ENCODE results near the gene RXRA. TPM values are rescaled to one million over a fixed set of nuclear protein-coding genes. Genes with fewer than 3 reads are reported as not detected.

The RXRA gene
- total RNA-seq, 4 donors from 2014 or later: 53.5 to 61.5 (median 56.5) TPM

- Histone ChIP-seq H3K27ac (peak overlapping the region in 1 of 4 donors; percentile 4), H3K9me3 (peaks cover 0 to 8% (median 0%) of the 10 kb centered on the region in 4 donors)
- WGBS, 2 donors: 95 to 96% methylated on average over 2 of the region's 2 CpGs
Measured at GRCh38 chr9:134399435-134400056, 73.3 kb downstream of the RXRA start.

GRCh38 chr9:134400283-134400682 is 74.0 kb downstream of the RXRA start:
- peak overlapping the region in 1 of 4 donors; percentile 28 for H3K27ac ChIP-seq
- no peak overlapping the region for H3K4me3 ChIP-seq
- peaks cover 0 to 8% (median 0%) of the 10 kb centered on the region in 4 donors for H3K9me3 ChIP-seq
- no peak for DNase-seq (ENCODE audit: low spot score in 2 of 2)
- H3K4me1 ChIP-seq: peaks cover 4 to 92% (median 57%) of the 10 kb centered on the region in 4 donors
- H3K36me3 ChIP-seq: peaks cover 0 to 15% (median 0%) of the 10 kb centered on the region in 3 donors
- WGBS, 2 donors: 83 to 93% methylated on average over 6 to 10 of the region's 10 CpGs
- no peaks in the 10 kb centered on the region for H3K27me3 ChIP-seq
- TF ChIP-seq POLR2A (IDR thresholded peaks at IDR 0.05): no peak

More at GRCh38 chr9:134399435-134400056, 73.3 kb downstream of the RXRA start:
- H3K4me1 ChIP-seq: peaks cover 4 to 92% (median 57%) of the 10 kb centered on the region in 4 donors
- H3K4me3 ChIP-seq: no peak overlapping the region
- H3K27me3 ChIP-seq: no peaks in the 10 kb centered on the region
- TF ChIP-seq POLR2A (IDR thresholded peaks at IDR 0.05) (no peak), EP300 (IDR thresholded peaks at IDR 0.05) (no peak), CTCF (IDR thresholded peaks at IDR 0.05) (peak; percentile 7 to 35 (median 16))
- DNase-seq (ENCODE audit: low spot score in 2 of 2): no peak
- H3K36me3 ChIP-seq: peaks cover 0 to 15% (median 0%) of the 10 kb centered on the region in 3 donors

GRCh38 chr9:134401391-134401790 is 75.1 kb downstream of the RXRA start:
- H3K9me3 ChIP-seq: peaks cover 0 to 8% (median 0%) of the 10 kb centered on the region in 4 donors
- H3K36me3 ChIP-seq: peaks cover 0 to 15% (median 0%) of the 10 kb centered on the region in 3 donors
- no peak for TF ChIP-seq CTCF (IDR thresholded peaks at IDR 0.05)
- TF ChIP-seq EP300 (IDR thresholded peaks at IDR 0.05): no peak
- TF ChIP-seq POLR2A (IDR thresholded peaks at IDR 0.05): no peak
- no peak overlapping the region for H3K27ac ChIP-seq
- H3K27me3 ChIP-seq: no peaks in the 10 kb centered on the region
- DNase-seq (ENCODE audit: low spot score in 2 of 2): no peak
- no peak overlapping the region for H3K4me3 ChIP-seq
- peaks cover 4 to 92% (median 57%) of the 10 kb centered on the region in 4 donors for H3K4me1 ChIP-seq
- WGBS, 2 donors: 84 to 95% methylated on average over 15 to 16 of the region's 19 CpGs

- H3K9me3 ChIP-seq: peaks cover 0 to 8% (median 0%) of the 10 kb centered on the region in 4 donors
- DNase-seq (ENCODE audit: low spot score in 2 of 2): no peak
- WGBS, 2 donors: 84 to 94% methylated on average over 3 to 6 of the region's 12 CpGs
- H3K36me3 ChIP-seq: peaks cover 0 to 15% (median 0%) of the 10 kb centered on the region in 3 donors
- TF ChIP-seq EP300 (IDR thresholded peaks at IDR 0.05) (no peak), CTCF (IDR thresholded peaks at IDR 0.05) (no peak), POLR2A (IDR thresholded peaks at IDR 0.05) (no peak)
- H3K27ac ChIP-seq: peak overlapping the region in 2 of 4 donors; percentile 71 to 84
- H3K4me3 ChIP-seq: no peak overlapping the region
- H3K4me1 ChIP-seq: peaks cover 9 to 92% (median 57%) of the 10 kb centered on the region in 4 donors
- no peaks in the 10 kb centered on the region for H3K27me3 ChIP-seq
Measured at GRCh38 chr9:134402182-134402581, 75.9 kb downstream of the RXRA start.

GRCh38 chr9:134403292-134403681 is 77.0 kb downstream of the RXRA start:
- Histone ChIP-seq H3K4me3 (no peak overlapping the region), H3K9me3 (peaks cover 0 to 8% (median 0%) of the 10 kb centered on the region in 4 donors), H3K27me3 (no peaks in the 10 kb centered on the region), H3K4me1 (peaks cover 9 to 93% (median 63%) of the 10 kb centered on the region in 4 donors), H3K27ac (peak overlapping the region; percentile 5 to 84 (median 70)), H3K36me3 (peaks cover 0 to 17% (median 0%) of the 10 kb centered on the region in 3 donors)
- DNase-seq (ENCODE audit: low spot score in 2 of 2): no peak
- WGBS, 2 donors: 55 to 66% methylated on average over 11 of the region's 11 CpGs
- no peak for TF ChIP-seq EP300 (IDR thresholded peaks at IDR 0.05)
- TF ChIP-seq CTCF (IDR thresholded peaks at IDR 0.05): no peak
- TF ChIP-seq POLR2A (IDR thresholded peaks at IDR 0.05): no peak

Measured in tibial nerve (tissue), 4 donors.